ENCODE measurements around the gene INHBB. TPM values are rescaled to one million over a fixed set of nuclear protein-coding genes. Genes with fewer than 3 reads are reported as not detected.

Gene INHBB
- total and polyA plus RNA-seq, 4 experiments from 2014 or later: not detected

DNA sequence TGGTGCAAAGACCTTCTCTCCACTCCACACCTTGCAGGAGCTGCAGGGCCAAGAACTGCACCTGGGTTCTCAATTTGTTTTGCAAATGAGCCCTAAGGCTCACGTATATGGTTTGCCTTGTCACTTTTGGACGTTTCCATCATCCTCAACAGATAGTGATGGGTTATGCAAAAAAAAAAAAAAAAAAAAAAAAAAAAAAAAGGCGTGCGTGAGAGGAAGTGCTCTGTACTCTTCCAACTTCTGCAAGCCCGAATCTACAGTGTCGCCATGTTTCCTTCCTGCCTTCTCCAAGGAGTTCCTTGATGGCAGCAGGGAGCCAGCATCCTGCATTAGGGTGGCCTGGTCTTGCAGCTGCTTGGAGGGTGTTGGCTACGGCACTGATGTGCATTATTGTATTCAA, 4.0 kb upstream of the INHBB start:
- Mint-ChIP-seq H3K9me3 (peaks cover 0 to 2% (median 0%) of the 10 kb centered on the region in 8 donors), H3K4me3 (peak overlapping the region in 1 of 8 donors; percentile 84), H3K27ac (no peak overlapping the region), H3K4me1 (peaks cover 6 to 18% (median 14%) of the 10 kb centered on the region in 4 donors), H3K36me3 (no peaks in the 10 kb centered on the region), H3K27me3 (peaks cover 36 to 41% of the 10 kb centered on the region in 2 donors)
- intact Hi-C loops (cut with micrococcal nuclease): loop anchor here (2.0 kb wide), 1 partner anchor 339 kb away; no protein-coding TSS in a partner anchor
- Histone ChIP-seq H3K4me1 (ENCODE audit: insufficient read depth, low read length) (peaks cover 22% of the 10 kb centered on the region), H3K4me3 (ENCODE audit: low read length in 2 of 2) (no peak overlapping the region), H3K27me3 (ENCODE audit: insufficient read depth, low read length) (peaks cover 27% of the 10 kb centered on the region), H3K9me3 (ENCODE audit: control insufficient read depth in 1 of 2, low read length in 2 of 2) (no peaks in the 10 kb centered on the region), H3K27ac (ENCODE audit: low read depth, low read length) (no peak overlapping the region), H3K36me3 (ENCODE audit: insufficient read depth, low read length) (no peaks in the 10 kb centered on the region)
- no peak for DNase-seq
- ChIA-PET POLR2A (ENCODE audit: partially characterized antibody) (no interaction called here), CTCF (ENCODE audit: partially characterized antibody) (interaction anchor here (1.0 kb wide), 1 partner anchor 90 kb away, joined by 3 read pairs; no protein-coding TSS in a partner anchor)

- H3K9me3 Mint-ChIP-seq: peaks cover 0 to 2% (median 0%) of the 10 kb centered on the region in 8 donors
- Histone ChIP-seq H3K4me3 (ENCODE audit: low read length in 2 of 2) (no peak overlapping the region), H3K9me3 (ENCODE audit: control insufficient read depth in 1 of 2, low read length in 2 of 2) (no peaks in the 10 kb centered on the region), H3K27ac (ENCODE audit: low read depth, low read length) (no peak overlapping the region), H3K4me1 (ENCODE audit: insufficient read depth, low read length) (peaks cover 26% of the 10 kb centered on the region), H3K27me3 (ENCODE audit: insufficient read depth, low read length) (peaks cover 27% of the 10 kb centered on the region), H3K36me3 (ENCODE audit: insufficient read depth, low read length) (no peaks in the 10 kb centered on the region)
- ChIA-PET CTCF (ENCODE audit: partially characterized antibody) (interaction anchor here (1.0 to 1.5 kb wide), 2 partner anchors 91 to 96 kb away, joined by 3 read pairs; no protein-coding TSS in a partner anchor), POLR2A (ENCODE audit: partially characterized antibody) (no interaction called here)
- peaks cover 8 to 22% (median 17%) of the 10 kb centered on the region in 4 donors for H3K4me1 Mint-ChIP-seq
- H3K27me3 Mint-ChIP-seq: peaks cover 37 to 42% of the 10 kb centered on the region in 2 donors
- H3K36me3 Mint-ChIP-seq: no peaks in the 10 kb centered on the region
- H3K4me3 Mint-ChIP-seq: peak overlapping the region in 2 of 8 donors; percentile 63 to 84
- no peak for DNase-seq
- H3K27ac Mint-ChIP-seq: no peak overlapping the region
- intact Hi-C loops (cut with micrococcal nuclease): loop anchor here (2.0 kb wide), 1 partner anchor 338 kb away; no protein-coding TSS in a partner anchor
These were observed 3.5 kb upstream of the INHBB start for GRCh38 chr2:120342446-120342845.

GRCh38 chr2:120343100-120343432, 2.9 kb upstream of the INHBB start:
- H3K4me1 ChIP-seq (ENCODE audit: insufficient read depth, low read length): peaks cover 29% of the 10 kb centered on the region
- ChIA-PET CTCF (ENCODE audit: partially characterized antibody) (interaction anchor here (0.7 to 1.7 kb wide), 8 partner anchors 8 to 426 kb away, joined by 3 to 7 read pairs (median 3); no protein-coding TSS in a partner anchor), POLR2A (ENCODE audit: partially characterized antibody) (no interaction called here)
- no peak overlapping the region for H3K27ac ChIP-seq (ENCODE audit: low read depth, low read length)
- Mint-ChIP-seq H3K27ac (peak overlapping the region in 1 of 7 donors; percentile 54), H3K9me3 (peaks cover 0 to 2% (median 0%) of the 10 kb centered on the region in 8 donors), H3K36me3 (no peaks in the 10 kb centered on the region), H3K4me1 (peaks cover 8 to 27% (median 22%) of the 10 kb centered on the region in 4 donors), H3K4me3 (peak overlapping the region; percentile 22 to 84 (median 68)), H3K27me3 (peaks cover 39 to 43% of the 10 kb centered on the region in 2 donors)
- peaks cover 27% of the 10 kb centered on the region for H3K27me3 ChIP-seq (ENCODE audit: insufficient read depth, low read length)
- intact Hi-C loops (cut with micrococcal nuclease): loop anchor here (1.0 to 2.0 kb wide), 2 partner anchors 332 to 338 kb away; no protein-coding TSS in a partner anchor
- H3K9me3 ChIP-seq (ENCODE audit: control insufficient read depth in 1 of 2, low read length in 2 of 2): no peaks in the 10 kb centered on the region
- no peaks in the 10 kb centered on the region for H3K36me3 ChIP-seq (ENCODE audit: insufficient read depth, low read length)
- H3K4me3 ChIP-seq (ENCODE audit: low read length in 2 of 2): no peak overlapping the region
- DNase-seq: no peak

- Histone ChIP-seq H3K4me3 (ENCODE audit: low read length in 2 of 2) (no peak overlapping the region), H3K27me3 (ENCODE audit: insufficient read depth, low read length) (peaks cover 27% of the 10 kb centered on the region)
- POLR2A ChIA-PET (ENCODE audit: partially characterized antibody): no interaction called here
These were observed 2.4 kb upstream of the INHBB start for GRCh38 chr2:120343433-120344105.

DNA sequence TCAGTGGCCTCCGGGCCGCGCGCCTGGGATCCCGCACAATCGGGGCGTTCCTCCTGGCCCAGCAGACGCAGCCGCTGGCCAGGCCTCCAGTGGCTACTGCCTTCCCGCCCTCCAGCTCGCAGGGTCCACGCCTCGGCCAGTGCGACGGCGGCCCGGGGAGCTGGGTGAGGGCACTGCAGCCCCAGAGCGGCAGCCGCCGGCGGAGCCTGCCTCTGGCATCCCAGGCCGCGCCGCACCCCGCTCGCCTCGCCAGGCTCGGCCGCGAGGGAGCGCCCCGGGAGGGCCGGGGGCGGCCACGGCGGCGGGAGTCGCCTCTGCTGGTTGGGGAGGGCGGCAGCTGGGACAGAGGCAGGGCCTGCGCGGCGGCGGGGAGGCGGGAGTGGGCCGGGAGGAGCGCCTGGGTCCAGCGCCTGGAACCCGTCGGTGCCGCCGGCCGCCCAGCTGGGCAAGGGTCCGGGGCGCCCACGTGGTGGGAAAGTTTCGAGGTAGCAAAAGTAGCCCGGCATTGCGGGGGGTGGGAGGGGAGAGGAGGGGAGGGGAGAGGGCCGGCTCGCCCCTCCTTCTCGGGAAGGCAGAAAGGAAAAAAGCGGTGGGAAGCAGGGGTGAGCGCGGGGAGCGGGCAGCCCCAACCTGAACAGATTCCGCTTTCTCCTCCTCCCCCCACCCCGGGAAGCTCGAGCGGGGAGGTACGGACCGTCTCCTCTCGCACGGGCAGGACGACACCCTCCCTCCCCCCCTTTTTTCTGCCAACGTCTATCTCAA, 1.5 kb upstream of the INHBB start:
- DNase-seq: no peak
- ChIA-PET POLR2A (ENCODE audit: partially characterized antibody) (interaction anchor here (0.7 kb wide), 1 partner anchor 8 kb away, joined by 3 read pairs; no protein-coding TSS in a partner anchor), CTCF (ENCODE audit: partially characterized antibody) (interaction anchor here (1.4 to 1.7 kb wide), 2 partner anchors 331 to 338 kb away, joined by 4 to 7 read pairs; no protein-coding TSS in a partner anchor)
- peak overlapping the region in 2 of 8 donors; percentile 16 to 25 for H3K4me3 Mint-ChIP-seq
- Histone ChIP-seq H3K4me1 (ENCODE audit: insufficient read depth, low read length) (peaks cover 29% of the 10 kb centered on the region), H3K9me3 (ENCODE audit: control insufficient read depth in 1 of 2, low read length in 2 of 2) (no peaks in the 10 kb centered on the region), H3K4me3 (ENCODE audit: low read length in 2 of 2) (peak overlapping the region in 1 of 2 donors; percentile 24), H3K36me3 (ENCODE audit: insufficient read depth, low read length) (no peaks in the 10 kb centered on the region), H3K27me3 (ENCODE audit: insufficient read depth, low read length) (peaks cover 27% of the 10 kb centered on the region), H3K27ac (ENCODE audit: low read depth, low read length) (no peak overlapping the region)
- H3K4me1 Mint-ChIP-seq: peaks cover 8 to 27% (median 22%) of the 10 kb centered on the region in 4 donors
- no peak overlapping the region for H3K27ac Mint-ChIP-seq
- intact Hi-C loops (cut with micrococcal nuclease): no loop called here
- H3K36me3 Mint-ChIP-seq: no peaks in the 10 kb centered on the region
- peaks cover 39 to 44% of the 10 kb centered on the region in 2 donors for H3K27me3 Mint-ChIP-seq
- H3K9me3 Mint-ChIP-seq: peaks cover 0 to 2% (median 0%) of the 10 kb centered on the region in 8 donors

More at GRCh38 chr2:120343433-120344105, 2.4 kb upstream of the INHBB start:
- Histone ChIP-seq H3K36me3 (ENCODE audit: insufficient read depth, low read length) (no peaks in the 10 kb centered on the region), H3K27ac (ENCODE audit: low read depth, low read length) (no peak overlapping the region), H3K4me1 (ENCODE audit: insufficient read depth, low read length) (peaks cover 29% of the 10 kb centered on the region), H3K9me3 (ENCODE audit: control insufficient read depth in 1 of 2, low read length in 2 of 2) (no peaks in the 10 kb centered on the region)
- Mint-ChIP-seq H3K27me3 (peaks cover 36 to 43% of the 10 kb centered on the region in 2 donors), H3K36me3 (no peaks in the 10 kb centered on the region), H3K4me3 (peak overlapping the region; percentile 66 to 84 (median 70)), H3K4me1 (peaks cover 8 to 27% (median 22%) of the 10 kb centered on the region in 4 donors), H3K9me3 (peaks cover 0 to 2% (median 0%) of the 10 kb centered on the region in 8 donors), H3K27ac (peak overlapping the region in 2 of 7 donors; percentile 54 to 57)
- CTCF ChIA-PET (ENCODE audit: partially characterized antibody): interaction anchor here (0.7 to 1.7 kb wide), 7 partner anchors 9 to 425 kb away, joined by 3 to 7 read pairs (median 3); no protein-coding TSS in a partner anchor
- intact Hi-C loops (cut with micrococcal nuclease): loop anchor here (1.0 to 2.0 kb wide), 2 partner anchors 332 to 337 kb away; no protein-coding TSS in a partner anchor
- DNase-seq: peak; percentile 37 to 49 (median 43)

GRCh38 chr2:120344976-120345581, 857 bp upstream of the INHBB start:
- Mint-ChIP-seq H3K36me3 (no peaks in the 10 kb centered on the region), H3K4me1 (peaks cover 8 to 27% (median 22%) of the 10 kb centered on the region in 4 donors), H3K27me3 (peaks cover 39 to 46% of the 10 kb centered on the region in 2 donors), H3K4me3 (peak overlapping the region in 3 of 8 donors; percentile 16 to 38 (median 25)), H3K9me3 (peaks cover 0 to 2% (median 0%) of the 10 kb centered on the region in 8 donors), H3K27ac (no peak overlapping the region)
- H3K4me3 ChIP-seq (ENCODE audit: low read length in 2 of 2): peak overlapping the region in 1 of 2 donors; percentile 24
- H3K36me3 ChIP-seq (ENCODE audit: insufficient read depth, low read length): no peaks in the 10 kb centered on the region
- H3K9me3 ChIP-seq (ENCODE audit: control insufficient read depth in 1 of 2, low read length in 2 of 2): no peaks in the 10 kb centered on the region
- H3K27me3 ChIP-seq (ENCODE audit: insufficient read depth, low read length): peaks cover 27% of the 10 kb centered on the region
- CTCF ChIA-PET (ENCODE audit: partially characterized antibody): no interaction called here
- no peak overlapping the region for H3K27ac ChIP-seq (ENCODE audit: low read depth, low read length)
- POLR2A ChIA-PET (ENCODE audit: partially characterized antibody): no interaction called here
- peaks cover 29% of the 10 kb centered on the region for H3K4me1 ChIP-seq (ENCODE audit: insufficient read depth, low read length)
- DNase-seq: peak in 3 of 5 donors; percentile 18 to 28 (median 18)
- intact Hi-C loops (cut with micrococcal nuclease): no loop called here

Data from CD4-positive, alpha-beta memory T cell (primary cell).